CD4-positive, alpha-beta memory T cell (primary cell): ENCODE data around the gene JAKMIP1. TPM values are rescaled to one million over a fixed set of nuclear protein-coding genes. Genes with fewer than 3 reads are reported as not detected.
A peak's percentile ranks its signal among the peaks of the same experiment; 100 is the strongest.

Source experiments
- CTCF ChIA-PET: fragments of 350-600 bp; sonication (Branson Sonifier 250); formaldehyde crosslinking; loops from one replicate; lab custom pipeline; 2021; ENCODE audit warnings: inconsistent platforms; ENCODE audit not compliant: partially characterized antibody; lab: Charles Lee
- POLR2A ChIA-PET: fragments of 350-600 bp; sonication (Branson Sonifier 250); formaldehyde crosslinking; loops from one replicate; lab custom pipeline; 2021; ENCODE audit not compliant: partially characterized antibody; lab: Charles Lee
- DNase-seq, 5 donors: peaks; one replicate each; pipeline versions ENCODE4 v3.0.0 to v3.0.0-alpha.2; 2020 to 2022; ENCODE audit warnings: mixed read lengths in 1 of 5
- H3K27ac ChIP-seq: one replicate; pipeline ENCODE4 v1.7.0; 2013; ENCODE audit warnings: low read depth, low read length
- H3K27me3 ChIP-seq: 2 replicates; pipeline ENCODE4 v1.7.0; 2013; ENCODE audit warnings: mild to moderate bottlenecking, low read length, moderate library complexity; ENCODE audit not compliant: insufficient read depth
- H3K36me3 ChIP-seq: 2 replicates; pipeline ENCODE4 v1.7.0; 2013; ENCODE audit warnings: mild to moderate bottlenecking, low read length, moderate library complexity; ENCODE audit not compliant: insufficient read depth
- H3K4me1 ChIP-seq: 2 replicates; pipeline ENCODE4 v1.7.0; 2013; ENCODE audit warnings: mild to moderate bottlenecking, low read length, moderate library complexity; ENCODE audit not compliant: insufficient read depth
- H3K4me3 ChIP-seq, 2 donors: one replicate each; pipeline ENCODE4 v1.7.0; 2013; ENCODE audit warnings: low read length in 2 of 2, mild to moderate bottlenecking in 1 of 2
- H3K9me3 ChIP-seq, 2 donors: one replicate each; pipeline ENCODE4 v1.7.0; 2013; ENCODE audit warnings: low read length in 2 of 2, control low read depth in 1 of 2; ENCODE audit not compliant: control insufficient read depth in 1 of 2
- H3K27ac Mint-ChIP-seq, 7 donors: one replicate each; pipeline ENCODE4 v1.8.0; 2020 to 2021; ENCODE audit warnings: mixed read lengths in 7 of 7, mild to moderate bottlenecking in 6 of 7, inconsistent platforms in 3 of 7, moderate library complexity in 3 of 7
- H3K27me3 Mint-ChIP-seq, 2 donors: one replicate each; pipeline ENCODE4 v1.8.0; 2020 to 2021; ENCODE audit warnings: mixed read lengths in 2 of 2
- H3K36me3 Mint-ChIP-seq, 2 donors: one replicate each; pipeline ENCODE4 v1.8.0; 2020 to 2021; ENCODE audit warnings: mixed read lengths in 2 of 2, inconsistent platforms in 1 of 2, mild to moderate bottlenecking in 1 of 2
- H3K4me1 Mint-ChIP-seq, 4 donors: one replicate each; pipeline ENCODE4 v1.8.0; 2020 to 2021; ENCODE audit warnings: mixed read lengths in 4 of 4, mild to moderate bottlenecking in 1 of 4
- H3K4me3 Mint-ChIP-seq, 8 donors: one replicate each; pipeline ENCODE4 v1.8.0; 2020 to 2021; ENCODE audit warnings: mixed read lengths in 8 of 8, mild to moderate bottlenecking in 7 of 8, moderate library complexity in 6 of 8, inconsistent platforms in 3 of 8
- H3K9me3 Mint-ChIP-seq, 8 donors: one replicate each; pipeline ENCODE4 v1.8.0; 2020 to 2021; ENCODE audit warnings: mixed read lengths in 8 of 8, mild to moderate bottlenecking in 5 of 8, inconsistent platforms in 3 of 8, moderate library complexity in 1 of 8
- intact Hi-C: fragments of 100-400 bp; cut with micrococcal nuclease; formaldehyde crosslinking; loops from one replicate; pipeline ENCODE4 v1.15.1; 2023
- polyA plus RNA-seq, 2 donors: library from polyadenylated mRNA; unstranded; fragments of 300-500 nt; fragmentation: Illumina TruSeq; gene quantifications; one replicate each; pipeline ENCODE4 v1.2.3, GENCODE V29; 2021
- total RNA-seq, 2 experiments: library from RNA; stranded (reverse); gene quantifications; one replicate each; pipeline ENCODE4 v1.2.3, GENCODE V29; 2021

JAKMIP1 gene
- total and polyA plus RNA-seq, 4 experiments from 2014 or later: 2.5 to 11.5 (median 3.3) TPM

GRCh38 chr4:6021831-6022606 lies 178.3 kb downstream of the JAKMIP1 start:
- H3K36me3 ChIP-seq: no peaks in the 10 kb centered on the region
- intact Hi-C loops: no loop called here
- peaks cover 0 to 1% (median under 1%) of the 10 kb centered on the region in 4 donors for H3K4me1 Mint-ChIP-seq
- H3K27ac Mint-ChIP-seq: no peak overlapping the region
- no peaks in the 10 kb centered on the region for H3K9me3 ChIP-seq
- H3K27ac ChIP-seq: no peak overlapping the region
- no peak overlapping the region for H3K4me3 ChIP-seq
- no peak for DNase-seq
- H3K36me3 Mint-ChIP-seq: no peaks in the 10 kb centered on the region
- H3K27me3 Mint-ChIP-seq: peaks cover 0 to 3% of the 10 kb centered on the region in 2 donors
- H3K4me1 ChIP-seq: no peaks in the 10 kb centered on the region
- ChIA-PET POLR2A (no interaction called here), CTCF (interaction anchor here (2.5 kb wide), 2 partner anchors 10 to 24 kb away, joined by 6 to 7 read pairs; no protein-coding TSS in a partner anchor)
- no peak overlapping the region for H3K4me3 Mint-ChIP-seq
- H3K27me3 ChIP-seq: no peaks in the 10 kb centered on the region
- peaks cover 0 to 1% (median 0%) of the 10 kb centered on the region in 8 donors for H3K9me3 Mint-ChIP-seq

- ChIA-PET CTCF (interaction anchor here (1.0 to 2.5 kb wide), 4 partner anchors 9 to 23 kb away, joined by 3 to 7 read pairs (median 5); no protein-coding TSS in a partner anchor), POLR2A (no interaction called here)
- H3K4me3 ChIP-seq: no peak overlapping the region
- Mint-ChIP-seq H3K27me3 (peaks cover 0 to 3% of the 10 kb centered on the region in 2 donors), H3K36me3 (no peaks in the 10 kb centered on the region), H3K27ac (no peak overlapping the region), H3K4me1 (peaks cover 0 to 1% (median under 1%) of the 10 kb centered on the region in 4 donors), H3K9me3 (peaks cover 0 to 1% (median 0%) of the 10 kb centered on the region in 8 donors), H3K4me3 (no peak overlapping the region)
- H3K36me3 ChIP-seq: no peaks in the 10 kb centered on the region
- intact Hi-C loops: no loop called here
- no peak overlapping the region for H3K27ac ChIP-seq
- no peaks in the 10 kb centered on the region for H3K27me3 ChIP-seq
- no peak for DNase-seq
- no peaks in the 10 kb centered on the region for H3K4me1 ChIP-seq
- H3K9me3 ChIP-seq: no peaks in the 10 kb centered on the region
These were observed 179.7 kb downstream of the JAKMIP1 start for GRCh38 chr4:6020613-6021012.

- POLR2A ChIA-PET: no interaction called here
- H3K27ac Mint-ChIP-seq: no peak overlapping the region
- H3K4me3 Mint-ChIP-seq: no peak overlapping the region
- peaks cover 0 to 1% (median 0%) of the 10 kb centered on the region in 8 donors for H3K9me3 Mint-ChIP-seq
- CTCF ChIA-PET: interaction anchor here (1.0 to 2.5 kb wide), 5 partner anchors 8 to 22 kb away, joined by 3 to 7 read pairs (median 4); no protein-coding TSS in a partner anchor
- no peak overlapping the region for H3K27ac ChIP-seq
- H3K4me1 ChIP-seq: no peaks in the 10 kb centered on the region
- no peak overlapping the region for H3K4me3 ChIP-seq
- no peaks in the 10 kb centered on the region for H3K27me3 ChIP-seq
- no peaks in the 10 kb centered on the region for H3K9me3 ChIP-seq
- no peaks in the 10 kb centered on the region for H3K36me3 ChIP-seq
- H3K36me3 Mint-ChIP-seq: no peaks in the 10 kb centered on the region
- peaks cover 0 to 1% (median under 1%) of the 10 kb centered on the region in 4 donors for H3K4me1 Mint-ChIP-seq
- DNase-seq: peak in 3 of 5 donors; percentile 10 to 16 (median 12)
- peaks cover 0 to 3% of the 10 kb centered on the region in 2 donors for H3K27me3 Mint-ChIP-seq
- intact Hi-C loops: no loop called here
These were observed 180.8 kb downstream of the JAKMIP1 start for GRCh38 chr4:6019316-6020263.

GRCh38 chr4:6018331-6018730 lies 182.0 kb downstream of the JAKMIP1 start, which contains the start of gene C4orf50:
C4orf50 (minus strand) TSS chr4:6018431.
- Histone ChIP-seq H3K27ac (no peak within 1 kb of the TSS), H3K4me3 (no peak within 1 kb of the TSS), H3K9me3 (no peaks in the 10 kb centered on the region), H3K27me3 (no peaks in the 10 kb centered on the region), H3K4me1 (no peaks in the 10 kb centered on the region), H3K36me3 (no peaks in the 10 kb centered on the region)
- no peak within 1 kb of the TSS for H3K4me3 Mint-ChIP-seq
- H3K27ac Mint-ChIP-seq: peak within 1 kb of the TSS in 1 of 7 donors; percentile 73
- peaks cover 0 to 1% (median 0%) of the 10 kb centered on the region in 8 donors for H3K9me3 Mint-ChIP-seq
- intact Hi-C loops: no loop called here
- H3K27me3 Mint-ChIP-seq: peaks cover 0 to 3% of the 10 kb centered on the region in 2 donors
- H3K36me3 Mint-ChIP-seq: no peaks in the 10 kb centered on the region
- DNase-seq: no peak
- CTCF ChIA-PET: interaction anchor here (1.0 kb wide), 1 partner anchor 19 kb away, joined by 4 read pairs; no protein-coding TSS in a partner anchor
- peaks cover 0 to 1% (median under 1%) of the 10 kb centered on the region in 4 donors for H3K4me1 Mint-ChIP-seq
- POLR2A ChIA-PET: no interaction called here

DNA sequence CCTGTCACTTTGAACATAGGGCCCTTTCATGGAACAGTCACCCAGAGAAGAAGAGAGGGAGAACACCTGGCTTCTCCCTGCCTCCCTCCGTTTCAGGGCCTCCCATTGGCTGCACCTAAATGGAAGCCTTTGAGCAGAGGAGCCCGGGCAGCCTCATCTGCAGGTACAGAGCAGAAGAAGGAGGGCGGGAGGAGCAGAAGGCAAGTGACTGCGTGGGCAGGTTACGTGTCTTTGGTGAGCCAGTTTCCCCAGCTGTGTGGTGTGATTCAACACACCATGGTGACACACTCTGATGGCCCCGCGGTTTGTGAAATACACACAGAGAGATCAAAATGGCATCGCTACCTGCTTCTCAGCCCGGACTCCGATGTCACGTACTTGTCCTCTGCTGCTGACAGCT lies 182.5 kb downstream of the JAKMIP1 start:
- DNase-seq: no peak
- H3K27me3 ChIP-seq: no peaks in the 10 kb centered on the region
- Mint-ChIP-seq H3K27ac (no peak overlapping the region), H3K27me3 (peaks cover 0 to 3% of the 10 kb centered on the region in 2 donors), H3K9me3 (peaks cover 0 to 1% (median 0%) of the 10 kb centered on the region in 8 donors), H3K4me3 (no peak overlapping the region), H3K4me1 (peaks cover 0 to 1% (median under 1%) of the 10 kb centered on the region in 4 donors), H3K36me3 (no peaks in the 10 kb centered on the region)
- intact Hi-C loops: no loop called here
- no peaks in the 10 kb centered on the region for H3K36me3 ChIP-seq
- POLR2A ChIA-PET: no interaction called here
- H3K4me3 ChIP-seq: no peak overlapping the region
- no peak overlapping the region for H3K27ac ChIP-seq
- H3K9me3 ChIP-seq: no peaks in the 10 kb centered on the region
- no peaks in the 10 kb centered on the region for H3K4me1 ChIP-seq
- CTCF ChIA-PET: no interaction called here

GRCh38 chr4:6017030-6017429 lies 183.3 kb downstream of the JAKMIP1 start:
- peaks cover 0 to 3% of the 10 kb centered on the region in 2 donors for H3K27me3 Mint-ChIP-seq
- intact Hi-C loops: no loop called here
- H3K36me3 Mint-ChIP-seq: no peaks in the 10 kb centered on the region
- peaks cover 0 to 1% (median 0%) of the 10 kb centered on the region in 8 donors for H3K9me3 Mint-ChIP-seq
- POLR2A ChIA-PET: no interaction called here
- no peak overlapping the region for H3K4me3 Mint-ChIP-seq
- Histone ChIP-seq H3K4me1 (no peaks in the 10 kb centered on the region), H3K27ac (no peak overlapping the region), H3K9me3 (no peaks in the 10 kb centered on the region), H3K36me3 (no peaks in the 10 kb centered on the region), H3K27me3 (no peaks in the 10 kb centered on the region), H3K4me3 (no peak overlapping the region)
- peaks cover 0 to 1% (median under 1%) of the 10 kb centered on the region in 4 donors for H3K4me1 Mint-ChIP-seq
- CTCF ChIA-PET: no interaction called here
- DNase-seq: no peak
- no peak overlapping the region for H3K27ac Mint-ChIP-seq
